ENCODE results near the gene SELENOV. TPM values are rescaled to one million over a fixed set of nuclear protein-coding genes. Genes with fewer than 3 reads are reported as not detected.

The SELENOV gene, protein sequence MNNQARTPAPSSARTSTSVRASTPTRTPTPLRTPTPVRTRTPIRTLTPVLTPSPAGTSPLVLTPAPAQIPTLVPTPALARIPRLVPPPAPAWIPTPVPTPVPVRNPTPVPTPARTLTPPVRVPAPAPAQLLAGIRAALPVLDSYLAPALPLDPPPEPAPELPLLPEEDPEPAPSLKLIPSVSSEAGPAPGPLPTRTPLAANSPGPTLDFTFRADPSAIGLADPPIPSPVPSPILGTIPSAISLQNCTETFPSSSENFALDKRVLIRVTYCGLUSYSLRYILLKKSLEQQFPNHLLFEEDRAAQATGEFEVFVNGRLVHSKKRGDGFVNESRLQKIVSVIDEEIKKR
- not detected in 2 replicates for total RNA-seq

DNA sequence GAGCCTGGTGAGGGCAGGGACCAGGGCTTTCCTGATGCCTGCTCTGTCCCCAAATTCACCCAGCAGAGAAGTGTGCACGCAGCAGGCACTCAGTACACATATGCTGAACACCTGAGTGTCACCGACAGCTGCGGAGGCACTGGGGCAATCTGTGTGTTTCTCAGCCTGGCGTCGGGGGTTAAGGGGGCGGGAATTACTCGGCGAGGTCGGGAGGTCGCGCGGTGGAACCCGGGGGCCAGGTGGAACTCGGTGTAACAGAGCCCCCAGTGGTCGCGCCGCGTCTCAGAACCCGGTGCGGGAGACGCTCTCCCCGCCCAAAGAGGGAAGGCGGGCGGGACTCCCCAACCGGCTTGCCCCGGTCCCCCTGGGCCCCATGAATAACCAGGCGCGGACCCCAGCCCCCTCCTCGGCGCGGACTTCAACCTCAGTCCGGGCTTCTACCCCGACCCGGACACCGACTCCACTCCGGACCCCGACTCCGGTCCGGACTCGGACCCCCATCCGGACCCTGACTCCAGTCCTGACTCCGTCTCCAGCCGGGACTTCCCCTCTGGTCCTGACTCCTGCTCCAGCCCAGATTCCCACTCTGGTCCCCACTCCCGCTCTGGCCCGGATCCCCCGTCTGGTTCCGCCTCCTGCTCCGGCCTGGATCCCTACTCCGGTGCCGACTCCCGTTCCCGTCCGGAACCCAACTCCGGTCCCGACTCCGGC lies at the start of gene SELENOV:
Gene SELENOV (plus strand): TSS at position 300 of the 711 bp plus-strand sequence. CDS start 74 bp downstream, at position 374.

DNA sequence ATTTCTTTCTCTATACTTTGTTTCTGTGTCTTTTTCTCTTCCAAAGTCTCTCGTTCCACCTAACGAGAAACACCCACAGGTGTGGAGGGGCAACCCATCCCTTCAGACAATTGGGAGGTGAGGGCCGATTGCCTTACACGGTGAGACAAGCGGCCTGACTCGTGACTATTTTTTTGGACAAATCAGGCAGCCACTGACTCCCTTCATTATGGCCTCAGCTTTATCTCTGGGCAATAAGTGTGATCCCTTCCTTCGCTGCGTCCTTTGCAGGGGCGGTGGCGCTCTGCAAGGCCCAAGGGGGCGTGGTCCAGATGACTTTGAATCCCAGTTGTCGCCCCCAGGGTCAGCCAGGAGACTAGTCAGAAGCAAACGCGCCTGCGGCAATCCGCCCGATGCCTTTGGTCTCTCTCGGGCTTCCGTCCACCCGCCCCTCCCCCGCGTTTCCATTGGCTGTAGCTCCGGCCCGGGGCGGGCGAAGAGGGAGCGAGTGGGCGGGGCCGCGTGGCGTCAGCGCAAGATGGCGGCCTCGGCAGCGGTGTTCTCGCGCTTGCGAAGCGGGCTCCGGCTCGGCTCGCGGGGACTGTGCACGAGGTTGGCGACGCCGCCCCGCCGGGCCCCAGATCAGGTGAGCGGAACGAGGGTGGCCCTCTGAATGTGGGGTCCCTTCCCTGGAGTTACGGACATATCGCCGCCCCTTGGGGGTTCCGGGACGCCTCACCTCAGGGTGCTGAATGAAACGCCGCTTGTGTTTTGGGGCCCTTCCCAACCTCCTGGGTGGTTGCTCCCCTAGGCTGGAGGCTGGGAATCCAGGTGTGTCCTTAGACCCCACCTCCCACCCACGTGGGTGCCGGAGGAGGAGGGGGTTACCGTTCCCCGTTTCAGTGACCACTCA lies 34.4 kb upstream of the SELENOV start, which contains the start of gene TIMM50:
Gene TIMM50 (plus strand): TSS at position 502 of the 892 bp plus-strand sequence. CDS start 16 bp downstream, at position 518.

DNA sequence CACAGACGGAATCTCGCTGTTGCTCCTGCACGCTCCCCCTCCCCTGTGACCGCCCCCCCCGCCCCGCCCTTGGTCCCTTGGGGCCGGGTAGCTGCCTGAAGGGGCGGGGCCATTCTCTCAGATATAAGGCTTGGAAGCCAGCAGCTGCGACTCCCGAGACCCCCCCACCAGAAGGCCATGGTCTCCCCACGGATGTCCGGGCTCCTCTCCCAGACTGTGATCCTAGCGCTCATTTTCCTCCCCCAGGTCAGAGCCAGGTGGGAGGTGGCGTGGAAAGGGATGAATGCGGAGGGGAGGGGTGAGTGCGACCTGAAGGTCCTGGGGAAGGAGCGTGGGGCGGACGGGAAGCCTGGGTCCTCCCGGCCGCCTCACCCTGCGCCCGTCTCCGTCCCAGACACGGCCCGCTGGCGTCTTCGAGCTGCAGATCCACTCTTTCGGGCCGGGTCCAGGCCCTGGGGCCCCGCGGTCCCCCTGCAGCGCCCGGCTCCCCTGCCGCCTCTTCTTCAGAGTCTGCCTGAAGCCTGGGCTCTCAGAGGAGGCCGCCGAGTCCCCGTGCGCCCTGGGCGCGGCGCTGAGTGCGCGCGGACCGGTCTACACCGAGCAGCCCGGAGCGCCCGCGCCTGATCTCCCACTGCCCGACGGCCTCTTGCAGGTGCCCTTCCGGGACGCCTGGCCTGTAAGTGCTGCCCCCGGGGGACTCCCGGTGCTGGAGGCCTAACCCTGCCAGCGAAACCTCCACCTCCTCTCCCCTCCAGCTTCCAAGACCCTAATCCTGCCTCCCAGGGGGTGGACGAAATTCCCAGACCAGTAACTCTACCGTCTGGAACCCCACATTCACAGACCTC lies 15.9 kb upstream of the SELENOV start, which contains the start of gene DLL3:
Gene DLL3 (plus strand): TSS at position 150 of the 845 bp plus-strand sequence. CDS start 28 bp downstream, at position 178.

DNA sequence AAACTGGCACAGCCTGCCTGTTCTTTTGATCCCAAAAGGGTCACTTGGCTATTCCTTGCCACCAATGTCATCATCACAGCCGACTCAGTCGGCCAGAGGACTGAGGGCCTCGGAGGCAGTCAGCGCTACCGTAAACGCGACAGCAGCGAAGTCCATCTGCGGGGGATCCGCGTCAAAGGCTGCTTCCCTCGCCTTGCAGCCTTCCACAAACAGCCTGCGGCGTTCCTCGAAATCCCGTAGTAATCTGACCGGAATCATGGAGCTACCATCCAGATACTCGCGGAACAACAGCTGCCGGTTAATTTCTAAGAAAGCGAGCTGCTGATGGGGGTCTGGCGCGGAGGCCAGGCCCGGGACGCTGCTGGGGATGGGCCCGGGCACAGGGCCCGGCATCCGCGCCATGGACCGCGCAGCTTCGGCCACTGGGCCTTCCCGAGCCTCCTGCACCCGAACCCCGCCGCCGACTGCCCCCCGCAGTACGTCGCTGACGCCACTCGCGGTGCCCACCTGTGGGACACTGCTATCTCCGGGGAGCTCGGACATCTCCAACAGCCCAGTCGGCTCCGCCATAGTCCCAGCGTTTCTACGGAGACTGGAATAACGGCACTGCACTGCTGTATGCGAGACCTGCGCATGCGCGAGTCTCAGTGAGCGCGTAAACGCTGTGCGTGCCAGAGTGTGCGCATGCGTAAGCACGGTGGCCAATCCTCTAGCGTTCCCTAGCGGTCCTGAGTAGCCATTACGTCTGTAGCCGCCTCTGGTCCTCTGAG lies 17.5 kb downstream of the SELENOV start, which contains the start of gene EID2B:
Gene EID2B (minus strand): TSS at position 620 of the 770 bp plus-strand sequence. CDS start 50 bp downstream, at position 570.

DNA sequence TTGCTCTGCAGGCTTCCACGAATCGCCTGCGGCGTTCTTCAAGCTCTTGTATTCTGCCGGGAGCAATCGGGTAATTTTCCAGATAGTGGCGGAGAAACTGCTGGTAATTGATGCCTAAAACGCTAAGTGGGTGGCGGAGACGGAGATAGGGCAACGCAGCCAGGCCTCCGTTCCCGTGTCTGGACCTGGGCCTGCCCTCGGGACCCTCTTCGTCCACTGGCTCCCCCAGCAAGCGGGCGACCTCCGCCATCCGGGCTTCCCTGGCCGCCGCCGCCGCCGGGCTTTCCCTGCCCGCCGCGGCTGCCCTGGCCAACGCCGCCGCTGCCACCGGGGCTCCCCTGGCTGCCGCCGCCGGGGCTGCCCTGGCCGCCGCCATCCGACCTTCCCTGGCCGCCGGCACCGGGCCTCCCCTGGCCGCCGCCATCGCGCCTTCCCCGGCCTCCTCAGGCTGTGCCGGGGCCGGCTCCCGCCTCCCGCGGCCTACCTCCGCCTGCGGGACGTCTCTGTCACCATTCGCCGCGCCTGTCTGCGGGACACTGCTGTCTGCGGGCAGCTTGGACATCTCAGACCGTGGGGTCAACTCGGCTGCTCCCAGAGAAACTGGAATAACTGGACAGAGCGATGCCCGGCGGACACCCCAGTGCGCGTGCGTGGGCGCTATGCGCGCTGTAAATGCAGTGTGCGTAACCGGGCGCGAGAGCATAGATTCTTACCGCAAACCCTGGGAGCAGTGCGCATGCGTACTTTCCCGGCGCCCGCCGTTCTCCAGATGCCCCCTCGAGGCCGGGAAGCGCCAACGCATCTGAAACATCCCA lies 24.8 kb downstream of the SELENOV start, which contains the start of gene EID2:
Gene EID2 (minus strand): TSS at position 644 of the 815 bp plus-strand sequence. CDS start 82 bp downstream, at position 562.

Other genes with a start within 250 kb of the SELENOV start
- gene IFNL2, start 246.7 kb upstream of the SELENOV start, total RNA-seq = not detected in 2 replicates
- gene IFNL1, start 218.7 kb upstream of the SELENOV start, total RNA-seq = not detected in 2 replicates
- 0.25 and 0.47 TPM in 2 replicates for gene LRFN1, start 194.3 kb upstream of the SELENOV start, total RNA-seq
- 85.3 and 115 TPM in 2 replicates for gene GMFG, start 179.1 kb upstream of the SELENOV start, total RNA-seq
- gene SAMD4B, start 172.7 kb upstream of the SELENOV start, total RNA-seq = 40.3 and 43.9 TPM in 2 replicates
- gene PAF1, start 124.0 kb upstream of the SELENOV start, total RNA-seq = 39.4 and 49.1 TPM in 2 replicates
- gene MED29, start 123.8 kb upstream of the SELENOV start, total RNA-seq = 19.3 and 25.0 TPM in 2 replicates
- gene ZFP36, start 108.3 kb upstream of the SELENOV start, total RNA-seq = 17.3 and 17.5 TPM in 2 replicates
- gene PLEKHG2, start 102.5 kb upstream of the SELENOV start, total RNA-seq = 8.9 and 16.5 TPM in 2 replicates
- 1,349 and 1,363 TPM in 2 replicates for gene RPS16, start 79.2 kb upstream of the SELENOV start, total RNA-seq
- gene SUPT5H, start 69.6 kb upstream of the SELENOV start, total RNA-seq = 72.3 and 79.9 TPM in 2 replicates
- 106 and 118 TPM in 2 replicates for gene TIMM50, start 34.3 kb upstream of the SELENOV start, total RNA-seq
- 0.53 and 1.0 TPM in 2 replicates for gene DLL3, start 16.2 kb upstream of the SELENOV start, total RNA-seq
- gene EID2B, start 17.7 kb downstream of the SELENOV start, total RNA-seq = 3.1 and 3.9 TPM in 2 replicates
- 11.6 and 13.0 TPM in 2 replicates for gene EID2, start 25.0 kb downstream of the SELENOV start, total RNA-seq
- gene LGALS13, start 87.4 kb downstream of the SELENOV start, total RNA-seq = not detected in 2 replicates
- gene LGALS16, start 140.8 kb downstream of the SELENOV start, total RNA-seq = not detected in 2 replicates
- gene LGALS14, start 189.3 kb downstream of the SELENOV start, total RNA-seq = not detected in 2 replicates
- gene CLC, start 222.9 kb downstream of the SELENOV start, total RNA-seq = not detected in 2 replicates

Data from mammary microvascular endothelial cell (primary cell).